ENCODE measurements around the gene RAB11FIP3. TPM values are rescaled to one million over a fixed set of nuclear protein-coding genes. Genes with fewer than 3 reads are reported as not detected.

The RAB11FIP3 gene
- total RNA-seq, 1 experiment from 2014 or later = 37.1 TPM

DNA sequence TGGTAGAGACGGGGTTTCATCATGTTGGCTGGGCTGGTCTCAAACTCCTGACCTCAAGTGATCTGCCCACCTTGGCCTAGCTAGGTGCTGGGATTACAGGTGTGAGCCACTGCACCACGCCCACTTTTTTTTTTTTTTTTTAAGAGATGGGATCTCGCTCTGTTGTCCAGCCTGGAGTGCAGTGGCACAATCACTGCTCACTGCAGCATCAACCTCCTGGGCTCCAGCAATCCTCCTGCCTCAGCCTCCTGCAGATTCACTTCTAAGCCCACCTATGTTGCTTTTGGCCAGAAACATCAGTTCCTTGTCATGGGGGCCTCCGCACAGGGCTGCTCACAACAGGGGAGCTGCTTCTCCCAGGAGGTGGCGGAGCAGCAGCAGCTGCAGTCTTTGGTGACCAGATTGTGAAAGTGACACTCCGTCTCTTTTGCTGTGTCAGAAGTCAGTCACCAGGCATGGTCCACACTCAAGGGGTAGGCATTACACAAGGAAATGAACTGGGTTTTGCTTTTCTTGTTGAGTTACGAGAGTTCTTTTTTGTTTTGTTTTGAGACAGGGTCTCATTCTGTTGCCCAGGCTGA is 32.9 kb upstream of the RAB11FIP3 start:
- H3K27me3 Mint-ChIP-seq (ENCODE audit: low read depth) = no peaks in the 10 kb centered on the region
- Histone ChIP-seq H2AK5ac (ENCODE audit: insufficient read length, low read length) (no peak overlapping the region), H3K4me2 (ENCODE audit: insufficient read depth, insufficient read length, low read length) (no peak overlapping the region), H3K9ac (ENCODE audit: extremely low read depth, insufficient read length, low read length) (no peak overlapping the region), H4K91ac (ENCODE audit: insufficient read length, low read depth, low read length) (no peak overlapping the region), H2BK5ac (ENCODE audit: insufficient read length, low read length) (no peak overlapping the region), H2AFZ (ENCODE audit: low read length) (no peak overlapping the region), H3K27me3 (ENCODE audit: insufficient read depth, low read length) (no peaks in the 10 kb centered on the region), H3K4ac (ENCODE audit: low read depth, low read length) (no peak overlapping the region), H3K27ac (ENCODE audit: insufficient read length, low read depth, low read length) (no peak overlapping the region), H3K9me3 (ENCODE audit: control insufficient read depth, low read depth, low read length) (no peaks in the 10 kb centered on the region), H3K18ac (ENCODE audit: insufficient read length, low read depth, low read length) (no peak overlapping the region), H3K4me1 (ENCODE audit: insufficient read depth, low read length) (no peaks in the 10 kb centered on the region; the same call in 1 of the 2 replicates), H3K79me1 (ENCODE audit: insufficient read depth, low read depth, low read length, poor library complexity, severe bottlenecking) (no peaks in the 10 kb centered on the region), H4K20me1 (ENCODE audit: control insufficient read depth, insufficient read depth, insufficient read length) (no peaks in the 10 kb centered on the region), H3K23ac (ENCODE audit: insufficient read length, low read depth, low read length) (no peak overlapping the region), H2BK120ac (ENCODE audit: low read depth, low read length, poor library complexity, severe bottlenecking) (no peak overlapping the region), H3K79me2 (ENCODE audit: insufficient read depth, low read length) (no peaks in the 10 kb centered on the region), H3K23me2 (ENCODE audit: insufficient read length, low read depth, low read length, poor library complexity, severe bottlenecking) (no peaks in the 10 kb centered on the region), H2BK20ac (ENCODE audit: low read depth, low read length, poor library complexity, severe bottlenecking) (no peak overlapping the region), H4K5ac (ENCODE audit: insufficient read length, low read depth, low read length) (no peak overlapping the region), H3K56ac (ENCODE audit: insufficient read length, low read depth, low read length) (no peak overlapping the region), H3T11ph (ENCODE audit: low read length) (no peak overlapping the region), H2BK15ac (ENCODE audit: low read depth, low read length) (no peak overlapping the region), H2BK12ac (ENCODE audit: insufficient read length, low read depth, low read length) (no peak overlapping the region), H3K14ac (ENCODE audit: insufficient read depth, low read length) (no peak overlapping the region), H4K8ac (replicated peaks; ENCODE audit: insufficient read length, low read depth, low read length) (no peak overlapping the region)
- H3K36me3 Mint-ChIP-seq (ENCODE audit: insufficient read depth in 1 of 3, low read depth in 3 of 3) = peaks cover 7 to 11% (median 8%) of the 10 kb centered on the region in 3 experiments; a peak in 5 of 7 replicates
- no peak overlapping the region; a peak in 1 of 7 replicates for H3K27ac Mint-ChIP-seq
- TF ChIP-seq CTCF (conservative IDR thresholded peaks at IDR 0.05) = no peak
- peaks cover 7 to 14% of the 10 kb centered on the region in 2 experiments for H3K9me3 Mint-ChIP-seq
- H3K4me1 Mint-ChIP-seq = peaks cover 28 to 31% of the 10 kb centered on the region in 2 experiments
- no peak overlapping the region for H3K4me3 Mint-ChIP-seq
- DNase-seq = no peak
- WGBS (ENCODE audit: extremely low coverage, insufficient read length, low lambda C conversion rate) = no CpG with 5 or more reads among the region's 7 CpGs
